ENCODE results near the gene CD300LD.

Gene CD300LD

GRCh38 chr17:74597069-74597790 is 5.1 kb upstream of the CD300LD start:
- TF ChIP-seq ZNF521 (tag by site-specific recombination; IDR thresholded peaks at IDR 0.05), result no peak
- no peak for TF ChIP-seq ZNF423 (tag by site-specific recombination; IDR thresholded peaks at IDR 0.05)
- TF ChIP-seq ZBTB11 (tag by site-specific recombination; conservative IDR thresholded peaks at IDR 0.05; ENCODE audit: low read depth), result no peak
- no peak for TF ChIP-seq ZNF362 (tag by site-specific recombination; IDR thresholded peaks at IDR 0.05)
- TF ChIP-seq ZBTB17 (tag by site-specific recombination; IDR thresholded peaks at IDR 0.05), result no peak
- no peak for TF ChIP-seq ZNF561 (tag by site-specific recombination; IDR thresholded peaks at IDR 0.05; ENCODE audit: borderline replicate concordance)
- TF ChIP-seq TRIM28 (IDR thresholded peaks at IDR 0.05; ENCODE audit: borderline replicate concordance, low read length), result no peak
- no peak for TF ChIP-seq YY2 (tag by site-specific recombination; IDR thresholded peaks at IDR 0.05)
- no peak for TF ChIP-seq OSR2 (tag by site-specific recombination; IDR thresholded peaks at IDR 0.05)
- TF ChIP-seq KLF9 (tag by site-specific recombination; IDR thresholded peaks at IDR 0.05; ENCODE audit: low read depth), result no peak
- no peak for TF ChIP-seq ZNF785 (tag by site-specific recombination; IDR thresholded peaks at IDR 0.05)
- TF ChIP-seq KLF1 (tag by site-specific recombination; IDR thresholded peaks at IDR 0.05), result no peak
- no peak for TF ChIP-seq ZNF473 (tag by site-specific recombination; IDR thresholded peaks at IDR 0.05)
- TF ChIP-seq ZNF214 (tag by site-specific recombination; IDR thresholded peaks at IDR 0.05; ENCODE audit: borderline replicate concordance), result no peak
- no peak for TF ChIP-seq ZNF558 (tag by site-specific recombination; IDR thresholded peaks at IDR 0.05)
- no peak for TF ChIP-seq ATF2 (tag by site-specific recombination; IDR thresholded peaks at IDR 0.05; ENCODE audit: low read depth)
- Histone ChIP-seq H3K9me3 (ENCODE audit: control insufficient read depth, insufficient read depth, low read depth, low read length) (no peaks in the 10 kb centered on the region), H3K4me1 (ENCODE audit: control insufficient read depth, insufficient read depth, low read length) (no peaks in the 10 kb centered on the region), H3K36me3 (ENCODE audit: control insufficient read depth in 2 of 2, insufficient read depth in 1 of 2, low read length in 2 of 2) (no peaks in the 10 kb centered on the region), H3K27ac (ENCODE audit: extremely low read depth, low read depth, low read length) (no peak overlapping the region), H3K4me3 (ENCODE audit: low read depth, low read length) (no peak overlapping the region)
- CTCF ChIA-PET, result interaction anchor here (0.6 to 1.0 kb wide), 2 partner anchors 20 to 37 kb away, joined by 3 to 4 read pairs; no protein-coding TSS in a partner anchor
- POLR2A ChIA-PET, result no interaction called here

- Histone ChIP-seq H3K9me3 (ENCODE audit: control insufficient read depth, insufficient read depth, low read depth, low read length) (no peaks in the 10 kb centered on the region), H3K4me1 (ENCODE audit: control insufficient read depth, insufficient read depth, low read length) (no peaks in the 10 kb centered on the region), H3K36me3 (ENCODE audit: control insufficient read depth in 2 of 2, insufficient read depth in 1 of 2, low read length in 2 of 2) (no peaks in the 10 kb centered on the region), H3K4me3 (ENCODE audit: low read depth, low read length) (no peak overlapping the region), H3K27ac (ENCODE audit: extremely low read depth, low read depth, low read length) (no peak overlapping the region)
- ChIA-PET CTCF (interaction anchor here (0.7 to 1.1 kb wide), 3 partner anchors 62 to 228 kb away, joined by 3 read pairs; partner anchors contain the start of gene GPR142), POLR2A (no interaction called here)
- TF ChIP-seq BCL6B (tag by site-specific recombination; IDR thresholded peaks at IDR 0.05) (no peak), ATF2 (tag by site-specific recombination; IDR thresholded peaks at IDR 0.05; ENCODE audit: low read depth) (peak; percentile 53; the same call in 1 of the 2 replicates), ZNF157 (tag by site-specific recombination; IDR thresholded peaks at IDR 0.05) (peak; percentile 97), ZNF580 (tag by site-specific recombination; IDR thresholded peaks at IDR 0.05) (no peak), ZNF600 (tag by site-specific recombination; IDR thresholded peaks at IDR 0.05) (no peak)
Measured at GRCh38 chr17:74595037-74595750, 3.1 kb upstream of the CD300LD start.

Data from HEK293 (cell line).